ENCODE data around the gene HOXA11.

Gene HOXA11

GRCh38 chr7:27185013-27185853 is at the start of gene HOXA11:
TSS of gene HOXA11 (minus strand) at chr7:27185232. CDS start at chr7:27185144, 88 bp downstream.
- DNase-seq, result peak; percentile 30

GRCh38 chr7:27229448-27229847 is 44.4 kb upstream of the HOXA11 start:
- DNase-seq, result no peak

GRCh38 chr7:27224983-27225934 is 40.2 kb upstream of the HOXA11 start:
- no peak for DNase-seq

GRCh38 chr7:27223941-27224575 is 39.0 kb upstream of the HOXA11 start:
- DNase-seq, result no peak

- DNase-seq, result no peak
These were observed 36.3 kb upstream of the HOXA11 start for GRCh38 chr7:27221201-27221797.

GRCh38 chr7:27220440-27220955 is 35.5 kb upstream of the HOXA11 start:
- no peak for DNase-seq

GRCh38 chr7:27219821-27220220 is 34.8 kb upstream of the HOXA11 start:
- no peak for DNase-seq

- DNase-seq, result no peak
These were observed 32.9 kb upstream of the HOXA11 start for GRCh38 chr7:27217951-27218350.

- DNase-seq, result no peak
These were observed 30.3 kb upstream of the HOXA11 start for GRCh38 chr7:27215356-27215755.

GRCh38 chr7:27214239-27214950 is 29.4 kb upstream of the HOXA11 start:
- DNase-seq, result no peak

- DNase-seq, result no peak
These were observed 28.6 kb upstream of the HOXA11 start for GRCh38 chr7:27213433-27214238.

GRCh38 chr7:27212497-27213432 is 27.7 kb upstream of the HOXA11 start:
- DNase-seq, result no peak

GRCh38 chr7:27211764-27212204 is 26.8 kb upstream of the HOXA11 start:
- DNase-seq, result no peak

- DNase-seq, result no peak
These were observed 26.0 kb upstream of the HOXA11 start for GRCh38 chr7:27211084-27211446.

- peak; percentile 74 for DNase-seq
These were observed 25.5 kb upstream of the HOXA11 start for GRCh38 chr7:27210441-27211083.

- DNase-seq, result no peak
These were observed 25.0 kb upstream of the HOXA11 start for GRCh38 chr7:27209933-27210440.

GRCh38 chr7:27208998-27209397 is 24.0 kb upstream of the HOXA11 start:
- DNase-seq, result no peak

- DNase-seq, result no peak
These were observed 22.4 kb upstream of the HOXA11 start for GRCh38 chr7:27207348-27207985.
